Astrocyte of the cerebellum (primary cell): ENCODE data around the gene BIN1.
A peak's percentile ranks its signal among the peaks of the same experiment; 100 is the strongest.

Experiments
- DNase-seq: peaks from one replicate; pipeline ENCODE4 v3.0.0-alpha.2; 2011; ENCODE audit warnings: low read depth
- H3K4me3 ChIP-seq: 2 replicates; pipeline ENCODE4 v1.5.1; 2011; ENCODE audit warnings: mild to moderate bottlenecking, low read depth, low read length, moderate library complexity
- CTCF ChIP-seq: IDR thresholded peaks from 2 replicates; pipeline ENCODE4 v1.5.1; 2012; ENCODE audit warnings: low read length, low read depth, moderate library complexity, mild to moderate bottlenecking; ENCODE audit errors: missing control alignments
- in situ Hi-C: cut with HindIII; loops from 2 replicates; pipeline ENCODE4 v1.10.0; 2017; ENCODE audit warnings: low sequenced_read_pairs

BIN1 gene

DNA sequence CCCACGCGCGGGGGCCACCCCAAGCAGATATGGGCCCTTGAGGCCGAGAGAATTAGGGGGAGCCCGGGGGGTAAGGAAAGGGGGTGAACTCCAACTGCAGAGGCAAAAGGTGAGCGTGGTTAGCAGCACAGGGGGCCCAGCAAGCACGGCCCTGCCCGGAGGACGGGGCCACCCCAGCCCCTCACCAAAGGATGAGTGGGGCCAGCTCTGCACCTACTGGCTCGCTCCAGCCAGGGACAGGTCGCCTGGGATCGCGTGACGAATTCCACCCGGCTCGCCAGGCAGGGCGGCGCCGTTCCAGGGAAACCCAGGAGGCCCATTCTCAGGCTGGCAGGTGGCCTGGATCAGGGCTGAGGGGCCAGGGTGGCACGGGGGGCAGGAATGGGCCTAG, 38.6 kb downstream of the BIN1 start:
- H3K4me3 ChIP-seq: no peak overlapping the region
- no peak for DNase-seq
- in situ Hi-C loops: no loop called here
- TF ChIP-seq CTCF: no peak

DNA sequence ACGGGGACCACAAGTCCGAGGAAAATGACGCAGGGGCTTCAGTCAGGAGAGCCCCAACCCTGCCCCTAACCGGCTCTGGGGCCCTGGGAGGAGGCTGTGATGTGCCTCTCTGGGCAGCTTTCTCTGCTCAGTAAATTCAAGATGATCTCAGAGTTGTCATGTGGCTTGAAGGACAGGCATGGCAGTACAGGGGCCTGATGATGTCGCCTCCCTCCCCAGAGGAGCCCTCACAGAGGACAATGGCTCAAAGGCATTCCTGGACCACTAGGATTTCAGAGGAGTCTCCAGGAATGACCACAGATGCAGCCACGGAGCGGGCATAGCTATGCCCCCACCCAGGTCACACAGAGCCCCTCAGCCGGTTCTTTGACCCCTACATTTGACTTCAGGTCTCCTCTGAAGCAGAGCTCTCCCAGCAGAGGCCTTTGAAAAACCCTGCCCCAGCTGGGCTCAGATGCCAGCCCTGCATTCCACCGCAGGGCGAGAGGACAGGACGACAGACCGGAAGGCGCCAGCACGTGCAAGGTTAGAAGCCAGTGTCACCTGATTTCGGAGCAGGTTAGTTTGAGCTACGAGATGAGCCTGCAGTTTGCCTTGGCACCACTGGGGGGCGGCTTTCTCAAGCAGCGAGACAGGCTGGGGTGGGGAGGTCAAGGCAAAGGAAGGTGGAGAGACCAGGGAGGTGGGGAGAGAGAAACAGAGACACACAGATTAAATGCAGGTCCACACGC, 39.2 kb downstream of the BIN1 start:
- in situ Hi-C loops: no loop called here
- TF ChIP-seq CTCF: peak; percentile 93
- no peak for DNase-seq
- H3K4me3 ChIP-seq: no peak overlapping the region

- DNase-seq: no peak
- TF ChIP-seq CTCF: no peak
Observed at GRCh38 chr2:127066942-127067341, 40.0 kb downstream of the BIN1 start.

DNA sequence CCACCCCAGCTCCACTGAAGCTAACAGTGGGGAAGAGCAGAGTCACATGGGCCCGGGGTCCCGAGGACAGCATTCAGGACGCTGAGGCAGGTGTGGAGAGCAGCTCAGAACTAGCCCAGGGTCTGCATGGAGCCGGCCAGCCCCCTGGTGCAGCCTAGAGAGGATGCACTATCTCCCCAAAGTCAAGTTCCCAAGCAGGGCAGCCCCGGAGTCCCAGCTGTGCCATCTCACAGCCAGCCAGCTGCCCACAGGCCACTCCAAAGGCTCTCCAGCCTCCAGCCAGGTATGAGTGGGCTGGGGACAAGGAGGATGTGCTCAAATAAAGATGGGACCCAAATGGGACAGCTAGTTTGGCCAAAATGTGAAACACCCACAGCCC, 41.0 kb downstream of the BIN1 start:
- no peak overlapping the region for H3K4me3 ChIP-seq
- no peak for DNase-seq
- TF ChIP-seq CTCF: no peak
- in situ Hi-C loops: no loop called here

More at GRCh38 chr2:127066942-127067341, 40.0 kb downstream of the BIN1 start:
- in situ Hi-C loops: no loop called here
- no peak overlapping the region for H3K4me3 ChIP-seq

- no peak for DNase-seq
Observed at GRCh38 chr2:127065299-127065939, 41.5 kb downstream of the BIN1 start.

DNA sequence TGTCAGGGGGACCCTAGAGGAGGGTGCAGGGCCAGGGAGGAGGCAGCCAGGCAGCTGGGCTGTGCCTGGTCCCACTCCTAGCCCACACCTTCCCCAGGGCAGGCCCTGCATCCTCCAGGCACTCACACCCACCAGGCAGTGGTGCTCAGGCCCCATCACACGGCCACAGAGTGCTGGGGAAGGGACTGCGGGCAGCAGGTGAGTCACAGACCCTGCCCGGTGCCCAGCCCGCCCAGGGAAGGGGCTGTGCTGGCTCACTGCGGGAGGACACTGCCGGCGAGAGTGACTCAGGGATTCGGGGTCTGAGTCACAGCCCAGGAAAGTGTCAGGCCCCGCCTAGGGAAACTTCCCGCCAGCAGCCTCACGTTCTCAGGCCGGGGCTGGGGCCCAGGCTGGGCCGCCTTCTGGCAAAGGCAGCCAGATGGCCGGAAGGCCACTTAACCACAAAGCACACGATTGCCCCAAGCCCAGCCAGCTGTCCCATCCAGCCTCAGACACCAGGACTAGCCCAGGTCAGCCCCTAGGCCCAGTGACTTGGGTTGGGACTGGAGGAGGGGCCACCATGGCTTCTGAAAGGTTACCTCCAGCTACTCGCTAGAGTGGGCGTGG, 42.2 kb downstream of the BIN1 start:
- in situ Hi-C loops: no loop called here
- DNase-seq: peak; percentile 84
- no peak overlapping the region for H3K4me3 ChIP-seq
- TF ChIP-seq CTCF: peak; percentile 26

More at GRCh38 chr2:127065299-127065939, 41.5 kb downstream of the BIN1 start:
- TF ChIP-seq CTCF: no peak
- in situ Hi-C loops: no loop called here
- H3K4me3 ChIP-seq: no peak overlapping the region
